ENCODE results near the gene JADE2.

GRCh38 chr5:134579284-134579771 is 53.9 kb downstream of the JADE2 start:
- no peak for TF ChIP-seq CTCF (IDR thresholded peaks at IDR 0.05)
- TF ChIP-seq POLR2A (IDR thresholded peaks at IDR 0.05): no peak

Measured in sigmoid colon (tissue), 3 donors.